ENCODE data around the gene PACSIN2.

Gene PACSIN2

GRCh38 chr22:42869463-42869862, 145.5 kb downstream of the PACSIN2 start:
- Histone ChIP-seq H3K36me3 (ENCODE audit: control insufficient read depth, insufficient read depth, low read length) (peaks cover 48% of the 10 kb centered on the region), H3K27me3 (ENCODE audit: control insufficient read depth, insufficient read depth, low read length) (no peaks in the 10 kb centered on the region), H3K9ac (ENCODE audit: low read depth, low read length) (no peak overlapping the region), H3K9me3 (ENCODE audit: control insufficient read depth, insufficient read depth, low read length) (no peaks in the 10 kb centered on the region), H3K4me3 (ENCODE audit: low read depth, low read length) (no peak overlapping the region), H3K4me1 (ENCODE audit: control insufficient read depth, insufficient read depth, low read length) (no peaks in the 10 kb centered on the region), H3K27ac (ENCODE audit: low read depth, low read length) (no peak overlapping the region)

DNA sequence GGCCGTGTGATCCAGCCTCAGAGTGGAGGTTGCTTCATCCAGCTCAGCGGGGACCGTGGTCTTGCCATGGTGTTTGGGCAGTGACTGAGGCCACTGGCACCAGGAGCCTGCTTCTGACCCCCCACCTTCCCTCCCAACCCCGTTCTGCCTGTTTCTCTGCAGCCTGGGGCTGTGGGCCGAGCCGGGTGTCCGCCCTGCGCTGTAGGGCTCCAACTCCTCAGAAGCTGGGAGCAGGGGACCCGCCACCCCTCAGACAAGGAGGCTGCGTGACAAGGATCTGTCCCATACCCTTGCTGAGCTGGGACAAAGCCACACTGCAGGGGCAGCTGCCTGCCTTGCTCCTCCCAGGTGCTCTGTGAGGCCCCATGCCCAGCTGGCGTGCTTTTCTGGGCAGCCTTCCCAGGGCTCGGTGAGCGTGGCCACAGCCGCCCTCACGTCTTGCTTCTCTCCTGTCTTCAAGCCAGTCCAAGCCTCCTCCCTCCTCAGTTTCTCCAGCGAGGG, 146.1 kb downstream of the PACSIN2 start:
- Histone ChIP-seq H3K9me3 (ENCODE audit: control insufficient read depth, insufficient read depth, low read length) (no peaks in the 10 kb centered on the region), H3K9ac (ENCODE audit: low read depth, low read length) (no peak overlapping the region), H3K4me1 (ENCODE audit: control insufficient read depth, insufficient read depth, low read length) (no peaks in the 10 kb centered on the region), H3K36me3 (ENCODE audit: control insufficient read depth, insufficient read depth, low read length) (peaks cover 42% of the 10 kb centered on the region), H3K27ac (ENCODE audit: low read depth, low read length) (no peak overlapping the region), H3K27me3 (ENCODE audit: control insufficient read depth, insufficient read depth, low read length) (no peaks in the 10 kb centered on the region), H3K4me3 (ENCODE audit: low read depth, low read length) (no peak overlapping the region)

- Histone ChIP-seq H3K27ac (ENCODE audit: low read depth, low read length) (no peak overlapping the region), H3K9me3 (ENCODE audit: control insufficient read depth, insufficient read depth, low read length) (no peaks in the 10 kb centered on the region), H3K27me3 (ENCODE audit: control insufficient read depth, insufficient read depth, low read length) (no peaks in the 10 kb centered on the region), H3K9ac (ENCODE audit: low read depth, low read length) (no peak overlapping the region), H3K4me3 (ENCODE audit: low read depth, low read length) (no peak overlapping the region), H3K36me3 (ENCODE audit: control insufficient read depth, insufficient read depth, low read length) (peaks cover 16% of the 10 kb centered on the region), H3K4me1 (ENCODE audit: control insufficient read depth, insufficient read depth, low read length) (no peaks in the 10 kb centered on the region)
Observed at GRCh38 chr22:42866100-42866499, 148.8 kb downstream of the PACSIN2 start.

DNA sequence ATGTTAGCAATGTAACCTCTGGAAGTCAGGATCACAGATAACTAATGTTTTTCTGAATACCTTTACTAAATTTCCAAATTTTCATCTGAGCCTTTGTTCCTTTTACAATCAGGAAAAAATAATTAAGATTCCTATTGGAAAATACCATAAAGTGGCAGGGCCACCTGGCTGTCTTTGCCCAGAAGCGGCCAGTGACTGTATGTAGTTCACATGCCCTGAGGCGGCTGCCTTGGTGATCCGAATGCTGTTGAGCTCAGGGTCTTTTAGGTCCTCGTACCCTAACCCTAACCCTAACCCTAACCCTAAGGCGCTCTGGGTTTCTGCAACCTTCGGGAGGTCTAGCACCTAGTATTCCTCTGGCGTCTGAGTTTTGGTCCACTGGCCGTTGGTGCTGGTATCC, 149.4 kb downstream of the PACSIN2 start:
- H3K36me3 ChIP-seq (ENCODE audit: control insufficient read depth, insufficient read depth, low read length), result peaks cover 11% of the 10 kb centered on the region
- no peak overlapping the region for H3K27ac ChIP-seq (ENCODE audit: low read depth, low read length)
- no peak overlapping the region for H3K4me3 ChIP-seq (ENCODE audit: low read depth, low read length)
- no peaks in the 10 kb centered on the region for H3K4me1 ChIP-seq (ENCODE audit: control insufficient read depth, insufficient read depth, low read length)
- no peaks in the 10 kb centered on the region for H3K9me3 ChIP-seq (ENCODE audit: control insufficient read depth, insufficient read depth, low read length)
- no peaks in the 10 kb centered on the region for H3K27me3 ChIP-seq (ENCODE audit: control insufficient read depth, insufficient read depth, low read length)
- H3K9ac ChIP-seq (ENCODE audit: low read depth, low read length), result no peak overlapping the region

- no peaks in the 10 kb centered on the region for H3K9me3 ChIP-seq (ENCODE audit: control insufficient read depth, insufficient read depth, low read length)
- peaks cover 6% of the 10 kb centered on the region; the same call in 1 of the 2 replicates for H3K27me3 ChIP-seq (ENCODE audit: control insufficient read depth, insufficient read depth, low read length)
- H3K36me3 ChIP-seq (ENCODE audit: control insufficient read depth, insufficient read depth, low read length), result no peaks in the 10 kb centered on the region
- H3K9ac ChIP-seq (ENCODE audit: low read depth, low read length), result no peak overlapping the region
- H3K4me3 ChIP-seq (ENCODE audit: low read depth, low read length), result no peak overlapping the region
- no peaks in the 10 kb centered on the region for H3K4me1 ChIP-seq (ENCODE audit: control insufficient read depth, insufficient read depth, low read length)
- no peak overlapping the region for H3K27ac ChIP-seq (ENCODE audit: low read depth, low read length)
Observed at GRCh38 chr22:42863349-42863961, 151.5 kb downstream of the PACSIN2 start.

- Histone ChIP-seq H3K4me1 (ENCODE audit: control insufficient read depth, insufficient read depth, low read length) (no peaks in the 10 kb centered on the region), H3K36me3 (ENCODE audit: control insufficient read depth, insufficient read depth, low read length) (no peaks in the 10 kb centered on the region), H3K27ac (ENCODE audit: low read depth, low read length) (no peak overlapping the region), H3K9me3 (ENCODE audit: control insufficient read depth, insufficient read depth, low read length) (no peaks in the 10 kb centered on the region), H3K27me3 (ENCODE audit: control insufficient read depth, insufficient read depth, low read length) (peaks cover 18% of the 10 kb centered on the region), H3K4me3 (ENCODE audit: low read depth, low read length) (no peak overlapping the region), H3K9ac (ENCODE audit: low read depth, low read length) (no peak overlapping the region)
Observed at GRCh38 chr22:42862045-42862734, 152.8 kb downstream of the PACSIN2 start.

DNA sequence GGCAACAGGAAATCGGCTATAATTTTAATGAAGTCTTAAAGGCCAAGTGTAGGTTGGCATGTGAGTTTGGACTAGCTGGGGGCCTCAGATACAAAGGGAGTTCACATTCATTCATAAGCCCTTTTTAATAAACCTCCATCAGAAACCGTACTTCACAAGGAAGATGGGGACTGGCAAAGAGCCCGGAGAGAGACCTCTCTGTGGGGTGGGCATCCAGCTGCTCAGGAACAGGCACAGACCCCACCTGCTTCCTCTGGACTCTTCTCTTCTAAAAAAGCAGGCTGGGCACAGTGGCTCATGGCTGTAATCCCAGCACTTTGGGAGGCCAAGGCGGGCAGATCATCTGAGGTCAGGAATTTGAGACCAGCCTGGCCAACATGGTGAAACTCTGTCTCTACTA, 154.0 kb downstream of the PACSIN2 start:
- no peak overlapping the region for H3K9ac ChIP-seq (ENCODE audit: low read depth, low read length)
- no peaks in the 10 kb centered on the region for H3K36me3 ChIP-seq (ENCODE audit: control insufficient read depth, insufficient read depth, low read length)
- no peaks in the 10 kb centered on the region for H3K9me3 ChIP-seq (ENCODE audit: control insufficient read depth, insufficient read depth, low read length)
- no peaks in the 10 kb centered on the region for H3K4me1 ChIP-seq (ENCODE audit: control insufficient read depth, insufficient read depth, low read length)
- H3K4me3 ChIP-seq (ENCODE audit: low read depth, low read length), result no peak overlapping the region
- peaks cover 18% of the 10 kb centered on the region for H3K27me3 ChIP-seq (ENCODE audit: control insufficient read depth, insufficient read depth, low read length)
- H3K27ac ChIP-seq (ENCODE audit: low read depth, low read length), result no peak overlapping the region

- no peaks in the 10 kb centered on the region for H3K9me3 ChIP-seq (ENCODE audit: control insufficient read depth, insufficient read depth, low read length)
- peaks cover 18% of the 10 kb centered on the region for H3K27me3 ChIP-seq (ENCODE audit: control insufficient read depth, insufficient read depth, low read length)
- H3K4me3 ChIP-seq (ENCODE audit: low read depth, low read length), result no peak overlapping the region
- H3K27ac ChIP-seq (ENCODE audit: low read depth, low read length), result no peak overlapping the region
- H3K36me3 ChIP-seq (ENCODE audit: control insufficient read depth, insufficient read depth, low read length), result no peaks in the 10 kb centered on the region
- H3K4me1 ChIP-seq (ENCODE audit: control insufficient read depth, insufficient read depth, low read length), result no peaks in the 10 kb centered on the region
- no peak overlapping the region for H3K9ac ChIP-seq (ENCODE audit: low read depth, low read length)
Observed at GRCh38 chr22:42857845-42858481, 157.0 kb downstream of the PACSIN2 start.

- H3K4me1 ChIP-seq (ENCODE audit: control insufficient read depth, insufficient read depth, low read length), result no peaks in the 10 kb centered on the region
- H3K27me3 ChIP-seq (ENCODE audit: control insufficient read depth, insufficient read depth, low read length), result peaks cover 18% of the 10 kb centered on the region
- H3K27ac ChIP-seq (ENCODE audit: low read depth, low read length), result peak within 1 kb of the TSS; percentile 77
- no peaks in the 10 kb centered on the region for H3K9me3 ChIP-seq (ENCODE audit: control insufficient read depth, insufficient read depth, low read length)
- peak within 1 kb of the TSS; percentile 56 for H3K9ac ChIP-seq (ENCODE audit: low read depth, low read length)
- no peaks in the 10 kb centered on the region for H3K36me3 ChIP-seq (ENCODE audit: control insufficient read depth, insufficient read depth, low read length)
- H3K4me3 ChIP-seq (ENCODE audit: low read depth, low read length), result peak within 1 kb of the TSS; percentile 73
Observed at GRCh38 chr22:42856865-42857704, 157.9 kb downstream of the PACSIN2 start, which contains the start of gene ARFGAP3. Gene ARFGAP3 (minus strand): TSS chr22:42857273. CDS start chr22:42857182, 91 bp downstream.

GRCh38 chr22:42856179-42856864, 158.6 kb downstream of the PACSIN2 start:
- Histone ChIP-seq H3K4me3 (ENCODE audit: low read depth, low read length) (peak overlapping the region; percentile 73), H3K27me3 (ENCODE audit: control insufficient read depth, insufficient read depth, low read length) (peaks cover 18% of the 10 kb centered on the region), H3K27ac (ENCODE audit: low read depth, low read length) (peak overlapping the region; percentile 21), H3K9ac (ENCODE audit: low read depth, low read length) (peak overlapping the region; percentile 56), H3K9me3 (ENCODE audit: control insufficient read depth, insufficient read depth, low read length) (no peaks in the 10 kb centered on the region), H3K36me3 (ENCODE audit: control insufficient read depth, insufficient read depth, low read length) (no peaks in the 10 kb centered on the region), H3K4me1 (ENCODE audit: control insufficient read depth, insufficient read depth, low read length) (no peaks in the 10 kb centered on the region)

Measured in HUES48 (cell line).